Neural crest cell (in vitro differentiated cells): ENCODE measurements around the gene SLC22A3. TPM values are rescaled to one million over a fixed set of nuclear protein-coding genes. Genes with fewer than 3 reads are reported as not detected.

Experiments used
- DNase-seq: peaks from one replicate; pipeline ENCODE4 v3.0.0; 2021; ENCODE audit warnings: low read depth, mixed read lengths, low spot score
- H3K27ac Mint-ChIP-seq: one replicate; pipeline ENCODE4 v1.8.0; 2021; ENCODE audit warnings: mild to moderate bottlenecking, mixed read lengths; ENCODE audit not compliant: unreplicated experiment
- H3K27me3 Mint-ChIP-seq: 2 replicates; pipeline ENCODE4 v1.8.0; 2021; ENCODE audit warnings: low read depth, mild to moderate bottlenecking, mixed read lengths
- H3K36me3 Mint-ChIP-seq: 2 replicates; pipeline ENCODE4 v1.8.0; 2021; ENCODE audit warnings: low read depth, mild to moderate bottlenecking, mixed read lengths
- H3K4me1 Mint-ChIP-seq: 2 replicates; pipeline ENCODE4 v1.8.0; 2021; ENCODE audit warnings: mixed read lengths
- H3K4me3 Mint-ChIP-seq: one replicate; pipeline ENCODE4 v1.8.0; 2021; ENCODE audit warnings: mild to moderate bottlenecking, mixed read lengths
- H3K9me3 Mint-ChIP-seq: 2 replicates; pipeline ENCODE4 v1.8.0; 2021; ENCODE audit warnings: mixed read lengths
- CTCF ChIP-seq: fragments of 200-600 bp; sonication (generic); conservative IDR thresholded peaks from 2 replicates; pipeline ENCODE4 v1.5.0; 2021; ENCODE audit warnings: antibody characterized with exemption, mild to moderate bottlenecking
- total RNA-seq: library from RNA; stranded (reverse); gene quantifications from 2 replicates; pipeline ENCODE4 v1.2.1, GENCODE V29; 2021

Gene SLC22A3
- total RNA-seq, 1 donor from 2014 or later = 0.12 TPM

- H3K36me3 Mint-ChIP-seq = no peaks in the 10 kb centered on the region
- no peak overlapping the region for H3K4me3 Mint-ChIP-seq
- no peaks in the 10 kb centered on the region for H3K4me1 Mint-ChIP-seq
- no peak for DNase-seq
- H3K27ac Mint-ChIP-seq = no peak overlapping the region
- TF ChIP-seq CTCF = no peak
- no peaks in the 10 kb centered on the region for H3K27me3 Mint-ChIP-seq
- H3K9me3 Mint-ChIP-seq = no peaks in the 10 kb centered on the region
These were observed 83.7 kb downstream of the SLC22A3 start for GRCh38 chr6:160431791-160432404.

DNA sequence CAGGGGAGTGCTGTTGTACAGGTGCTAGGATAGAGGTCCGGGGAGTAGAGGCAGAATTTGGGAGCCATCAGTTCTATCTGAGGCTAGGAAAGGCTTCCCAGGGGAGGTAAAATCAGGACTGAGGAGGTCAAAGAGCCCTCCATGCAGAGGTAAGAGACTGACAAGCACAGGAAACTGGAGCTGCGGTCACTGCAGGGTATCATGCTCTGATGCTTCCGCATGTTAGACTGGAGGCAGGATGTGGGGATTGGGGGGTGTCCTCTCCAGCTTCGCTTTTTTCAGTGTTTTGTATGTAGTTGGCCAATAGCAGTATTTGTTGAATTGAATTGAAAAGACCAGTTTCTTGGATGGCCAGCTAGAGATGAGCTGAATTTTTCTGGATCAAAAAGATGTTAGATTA is 87.8 kb downstream of the SLC22A3 start:
- TF ChIP-seq CTCF = no peak
- no peak for DNase-seq
- no peak overlapping the region for H3K4me3 Mint-ChIP-seq

GRCh38 chr6:160437154-160437553 is 89.0 kb downstream of the SLC22A3 start:
- no peak for TF ChIP-seq CTCF
- Mint-ChIP-seq H3K9me3 (no peaks in the 10 kb centered on the region), H3K27me3 (peaks cover 8% of the 10 kb centered on the region), H3K4me3 (no peak overlapping the region), H3K36me3 (no peaks in the 10 kb centered on the region), H3K27ac (no peak overlapping the region), H3K4me1 (no peaks in the 10 kb centered on the region)
- DNase-seq = no peak

More for the DNA sequence above, 87.8 kb downstream of the SLC22A3 start:
- Mint-ChIP-seq H3K4me1 (no peaks in the 10 kb centered on the region), H3K27ac (no peak overlapping the region), H3K9me3 (no peaks in the 10 kb centered on the region), H3K36me3 (no peaks in the 10 kb centered on the region), H3K27me3 (peaks cover 8% of the 10 kb centered on the region)

GRCh38 chr6:160437775-160438174 is 89.6 kb downstream of the SLC22A3 start:
- Mint-ChIP-seq H3K4me3 (no peak overlapping the region), H3K36me3 (no peaks in the 10 kb centered on the region), H3K27ac (no peak overlapping the region), H3K4me1 (no peaks in the 10 kb centered on the region), H3K27me3 (peaks cover 8% of the 10 kb centered on the region), H3K9me3 (no peaks in the 10 kb centered on the region)
- no peak for DNase-seq
- no peak for TF ChIP-seq CTCF

GRCh38 chr6:160438481-160438880 is 90.3 kb downstream of the SLC22A3 start:
- no peak for DNase-seq
- H3K9me3 Mint-ChIP-seq = no peaks in the 10 kb centered on the region

More at GRCh38 chr6:160438481-160438880, 90.3 kb downstream of the SLC22A3 start:
- Mint-ChIP-seq H3K36me3 (no peaks in the 10 kb centered on the region), H3K27me3 (peaks cover 8% of the 10 kb centered on the region), H3K4me3 (no peak overlapping the region), H3K4me1 (no peaks in the 10 kb centered on the region), H3K27ac (no peak overlapping the region)
- TF ChIP-seq CTCF = no peak
